Activated naive CD4-positive, alpha-beta T cell (primary cell): ENCODE measurements around the gene PPP1R14C.
"Not testable (repeated sequence)": the region's sequence is repeated elsewhere in the genome, so short reads cannot be mapped to it uniquely, and the experiment has no call there.

Experiments used
- DNase-seq, 4 experiments: peaks; one replicate each; lab custom pipeline; 2025; lab: John Stamatoyannopoulos, UW

PPP1R14C gene

GRCh38 chr6:150142670-150143515 lies at the start of gene PPP1R14C:
TSS of gene PPP1R14C (plus strand) at chr6:150143044. CDS start at chr6:150143193, 149 bp downstream.
- DNase-seq = no peak

- no peak for DNase-seq
Measured at GRCh38 chr6:150093397-150093796, 49.4 kb upstream of the PPP1R14C start.

- DNase-seq = no peak
Measured at GRCh38 chr6:150098155-150098554, 44.7 kb upstream of the PPP1R14C start.

- DNase-seq = no peak
Measured at GRCh38 chr6:150099546-150099945, 43.3 kb upstream of the PPP1R14C start.

GRCh38 chr6:150099953-150100352 lies 42.9 kb upstream of the PPP1R14C start:
- no peak for DNase-seq

GRCh38 chr6:150100745-150101144 lies 42.1 kb upstream of the PPP1R14C start:
- DNase-seq = no peak

- DNase-seq = no peak
Measured at GRCh38 chr6:150102750-150103270, 40.0 kb upstream of the PPP1R14C start.

GRCh38 chr6:150112233-150112632 lies 30.6 kb upstream of the PPP1R14C start:
- DNase-seq = no peak

GRCh38 chr6:150115769-150116168 lies 27.1 kb upstream of the PPP1R14C start:
- DNase-seq = no peak

- no peak for DNase-seq
Measured at GRCh38 chr6:150116200-150116800, 26.5 kb upstream of the PPP1R14C start.

- no peak for DNase-seq
Measured at GRCh38 chr6:150118203-150118602, 24.6 kb upstream of the PPP1R14C start.

- DNase-seq = no peak
Measured at GRCh38 chr6:150118627-150119026, 24.2 kb upstream of the PPP1R14C start.

GRCh38 chr6:150119173-150119572 lies 23.7 kb upstream of the PPP1R14C start:
- no peak for DNase-seq

GRCh38 chr6:150123645-150124044 lies 19.2 kb upstream of the PPP1R14C start:
- no peak for DNase-seq

GRCh38 chr6:150124235-150124634 lies 18.6 kb upstream of the PPP1R14C start:
- no peak for DNase-seq

- DNase-seq = no peak
Measured at GRCh38 chr6:150126641-150127291, 16.1 kb upstream of the PPP1R14C start.

GRCh38 chr6:150128425-150128824 lies 14.4 kb upstream of the PPP1R14C start:
- DNase-seq = no peak

- no peak for DNase-seq
Measured at GRCh38 chr6:150129616-150130505, 13.0 kb upstream of the PPP1R14C start.

GRCh38 chr6:150133686-150134085 lies 9.2 kb upstream of the PPP1R14C start:
- no peak for DNase-seq

GRCh38 chr6:150134280-150134920 lies 8.4 kb upstream of the PPP1R14C start:
- DNase-seq = no peak

GRCh38 chr6:150137711-150138110 lies 5.1 kb upstream of the PPP1R14C start:
- DNase-seq = not testable (repeated sequence)
